ENCODE results near the gene PLPPR4. TPM values are rescaled to one million over a fixed set of nuclear protein-coding genes. Genes with fewer than 3 reads are reported as not detected.

PLPPR4 gene
- total RNA-seq, 1 experiment from 2014 or later: 0.42 TPM

- Histone ChIP-seq H3K27me3 (ENCODE audit: insufficient read depth, low read length) (no peaks in the 10 kb centered on the region), H2AFZ (ENCODE audit: low read depth, low read length, poor library complexity, severe bottlenecking) (no peak overlapping the region), H3K79me2 (ENCODE audit: insufficient read depth, low read length) (no peaks in the 10 kb centered on the region), H3K27ac (ENCODE audit: low read depth, low read length) (no peak overlapping the region), H3K36me3 (ENCODE audit: control insufficient read depth in 1 of 2, insufficient read depth in 2 of 2, low read length in 2 of 2) (no peaks in the 10 kb centered on the region), H4K20me1 (ENCODE audit: insufficient read depth) (no peaks in the 10 kb centered on the region), H3K4me3 (replicated peaks in 1 of 2; ENCODE audit: low read depth in 1 of 2, low read length in 2 of 2) (no peak overlapping the region), H3K9me3 (ENCODE audit: control insufficient read depth in 1 of 2, insufficient read depth in 1 of 2, low read depth in 1 of 2, low read length in 2 of 2) (no peaks in the 10 kb centered on the region), H3K9me2 (ENCODE audit: insufficient read depth) (no peaks in the 10 kb centered on the region), H3K4me2 (ENCODE audit: low read length) (no peak overlapping the region), H3K4me1 (ENCODE audit: control insufficient read depth in 1 of 2, insufficient read depth in 2 of 2, low read length in 2 of 2) (no peaks in the 10 kb centered on the region), H3K9ac (ENCODE audit: low read length) (no peak overlapping the region)
- ATAC-seq (no peak), DNase-seq (ENCODE audit: low read depth, low spot score) (no peak)
- CTCF ChIA-PET: no interaction called here
- intact Hi-C loops (cut with micrococcal nuclease): no loop called here
- RAD21 ChIA-PET (ENCODE audit: low non-redundant PET in 1 of 2, low total read pairs in 2 of 2, uncharacterized antibody in 2 of 2, unreplicated experiment in 2 of 2): no interaction called here
- BruUV-seq (replicated peaks): no TSS peak
- TF ChIP-seq JUND (IDR thresholded peaks at IDR 0.05) (no peak), CEBPB (IDR thresholded peaks at IDR 0.05; ENCODE audit: low read depth) (no peak), CBX3 (IDR thresholded peaks at IDR 0.05; ENCODE audit: low read depth) (no peak), ELF1 (IDR thresholded peaks at IDR 0.05; ENCODE audit: borderline replicate concordance, low read depth) (no peak), EGR1 (IDR thresholded peaks at IDR 0.05; ENCODE audit: low read depth) (no peak), ATF3 (IDR thresholded peaks at IDR 0.05) (no peak), FOSL1 (IDR thresholded peaks at IDR 0.05; ENCODE audit: low read depth) (no peak), ZNF274 (IDR thresholded peaks at IDR 0.05; ENCODE audit: low read depth, low read length) (no peak)
- POLR2A ChIA-PET: no interaction called here
These were observed 23.7 kb upstream of the PLPPR4 start for GRCh38 chr1:99240621-99241020.

GRCh38 chr1:99246152-99246551 is 18.1 kb upstream of the PLPPR4 start:
- no peaks in the 10 kb centered on the region for H3K4me1 ChIP-seq (ENCODE audit: control insufficient read depth in 1 of 2, insufficient read depth in 2 of 2, low read length in 2 of 2)
- no peaks in the 10 kb centered on the region for H3K27me3 ChIP-seq (ENCODE audit: insufficient read depth, low read length)
- H3K9ac ChIP-seq (ENCODE audit: low read length): no peak overlapping the region
- no peak overlapping the region for H3K4me3 ChIP-seq (replicated peaks in 1 of 2; ENCODE audit: low read depth in 1 of 2, low read length in 2 of 2)
- ChIA-PET RAD21 (ENCODE audit: low non-redundant PET in 1 of 2, low total read pairs in 2 of 2, uncharacterized antibody in 2 of 2, unreplicated experiment in 2 of 2) (no interaction called here), CTCF (no interaction called here), POLR2A (no interaction called here)
- no peak overlapping the region for H2AFZ ChIP-seq (ENCODE audit: low read depth, low read length, poor library complexity, severe bottlenecking)
- no peak for ATAC-seq
- H3K79me2 ChIP-seq (ENCODE audit: insufficient read depth, low read length): no peaks in the 10 kb centered on the region
- H3K9me3 ChIP-seq (ENCODE audit: control insufficient read depth in 1 of 2, insufficient read depth in 1 of 2, low read depth in 1 of 2, low read length in 2 of 2): no peaks in the 10 kb centered on the region
- H3K27ac ChIP-seq (ENCODE audit: low read depth, low read length): no peak overlapping the region
- intact Hi-C loops (cut with micrococcal nuclease): no loop called here
- no peaks in the 10 kb centered on the region for H3K9me2 ChIP-seq (ENCODE audit: insufficient read depth)
- no peak overlapping the region for H3K4me2 ChIP-seq (ENCODE audit: low read length)
- no peak for DNase-seq (ENCODE audit: low read depth, low spot score)
- H3K36me3 ChIP-seq (ENCODE audit: control insufficient read depth in 1 of 2, insufficient read depth in 2 of 2, low read length in 2 of 2): no peaks in the 10 kb centered on the region
- BruUV-seq (replicated peaks): no TSS peak
- H4K20me1 ChIP-seq (ENCODE audit: insufficient read depth): no peaks in the 10 kb centered on the region
- TF ChIP-seq ZNF274 (IDR thresholded peaks at IDR 0.05; ENCODE audit: low read depth, low read length): no peak
- TF ChIP-seq SP1 (IDR thresholded peaks at IDR 0.05; ENCODE audit: low read depth): no peak
- no peak for TF ChIP-seq TCF7L2 (IDR thresholded peaks at IDR 0.05; ENCODE audit: borderline replicate concordance, extremely low read depth, insufficient read depth, insufficient read length)
- no peak for TF ChIP-seq ZBTB33 (IDR thresholded peaks at IDR 0.05; ENCODE audit: extremely low read depth, insufficient replicate concordance, low read length)
- no peak for TF ChIP-seq SIN3A (IDR thresholded peaks at IDR 0.05; ENCODE audit: low read depth)
- TF ChIP-seq EZH2 (IDR thresholded peaks at IDR 0.05): no peak
- TF ChIP-seq EZH2phosphoT487 (IDR thresholded peaks at IDR 0.05; ENCODE audit: borderline replicate concordance): no peak
- no peak for TF ChIP-seq ATF3 (IDR thresholded peaks at IDR 0.05)
- no peak for TF ChIP-seq REST (IDR thresholded peaks at IDR 0.05; ENCODE audit: low read depth)
- TF ChIP-seq RAD21 (IDR thresholded peaks at IDR 0.05; ENCODE audit: low read depth): no peak
- no peak for TF ChIP-seq CBX3 (IDR thresholded peaks at IDR 0.05; ENCODE audit: low read depth)
- TF ChIP-seq ZFX (IDR thresholded peaks at IDR 0.05): no peak
- no peak for TF ChIP-seq JUND (IDR thresholded peaks at IDR 0.05)
- TF ChIP-seq FOSL1 (IDR thresholded peaks at IDR 0.05; ENCODE audit: low read depth): no peak

Measured in HCT116 (cell line).